ENCODE data around the gene METRNL. TPM values are rescaled to one million over a fixed set of nuclear protein-coding genes. Genes with fewer than 3 reads are reported as not detected.
"Not testable (repeated sequence)": the region's sequence is repeated elsewhere in the genome, so short reads cannot be mapped to it uniquely, and the experiment has no call there.

The METRNL gene
- total RNA-seq, 1 experiment from 2014 or later = 46.2 TPM

GRCh38 chr17:83116783-83117555 lies 37.6 kb downstream of the METRNL start:
- no peak for DNase-seq
- Histone ChIP-seq H3K9me3 (replicated peaks) (no peaks in the 10 kb centered on the region), H3K27me3 (0 out of 2 replicates have a peak, but pooled peaks cover 6% of the 10 kb centered on the region), H3K27ac (no peak overlapping the region), H3K4me1 (no peaks in the 10 kb centered on the region), H3K36me3 (no peaks in the 10 kb centered on the region), H3K4me3 (no peak overlapping the region)

GRCh38 chr17:83117583-83117982 lies 38.2 kb downstream of the METRNL start:
- Histone ChIP-seq H3K4me1 (no peaks in the 10 kb centered on the region), H3K9me3 (replicated peaks) (no peaks in the 10 kb centered on the region), H3K27me3 (0 out of 2 replicates have a peak, but pooled peaks cover 6% of the 10 kb centered on the region)

GRCh38 chr17:83118071-83118841 lies 38.8 kb downstream of the METRNL start:
- H3K36me3 ChIP-seq = no peaks in the 10 kb centered on the region

More at GRCh38 chr17:83117583-83117982, 38.2 kb downstream of the METRNL start:
- H3K36me3 ChIP-seq = no peaks in the 10 kb centered on the region
- H3K27ac ChIP-seq = no peak overlapping the region
- no peak overlapping the region for H3K4me3 ChIP-seq
- no peak for DNase-seq

GRCh38 chr17:83119987-83120864 lies 40.8 kb downstream of the METRNL start:
- no peak for DNase-seq
- Histone ChIP-seq H3K4me1 (no peaks in the 10 kb centered on the region), H3K27me3 (0 out of 2 replicates have a peak, but pooled peaks cover 6% of the 10 kb centered on the region), H3K36me3 (no peaks in the 10 kb centered on the region), H3K4me3 (no peak overlapping the region), H3K27ac (no peak overlapping the region), H3K9me3 (replicated peaks) (no peaks in the 10 kb centered on the region)

More at GRCh38 chr17:83118071-83118841, 38.8 kb downstream of the METRNL start:
- H3K4me1 ChIP-seq = no peaks in the 10 kb centered on the region
- H3K27ac ChIP-seq = no peak overlapping the region
- no peak for DNase-seq
- 0 out of 2 replicates have a peak, but pooled peaks cover 6% of the 10 kb centered on the region for H3K27me3 ChIP-seq
- H3K9me3 ChIP-seq (replicated peaks) = no peaks in the 10 kb centered on the region
- no peak overlapping the region for H3K4me3 ChIP-seq

- not testable (repeated sequence) for H3K27me3 ChIP-seq; H3K4me1 ChIP-seq; H3K9me3 ChIP-seq (replicated peaks); H3K36me3 ChIP-seq; H3K27ac ChIP-seq; DNase-seq; H3K4me3 ChIP-seq
These were observed 42.1 kb downstream of the METRNL start for GRCh38 chr17:83121473-83121872.

- H3K27me3 ChIP-seq = peaks cover 10% of the 10 kb centered on the region; the same call in 1 of the 2 replicates
- H3K4me1 ChIP-seq = peaks cover 3% of the 10 kb centered on the region; the same call in 1 of the 2 replicates
- H3K36me3 ChIP-seq = no peaks in the 10 kb centered on the region
- DNase-seq = no peak
- H3K9me3 ChIP-seq (replicated peaks) = no peaks in the 10 kb centered on the region
- no peak overlapping the region for H3K27ac ChIP-seq
- H3K4me3 ChIP-seq = no peak overlapping the region
These were observed 42.8 kb downstream of the METRNL start for GRCh38 chr17:83121921-83122820.

GRCh38 chr17:83122834-83123233 lies 43.4 kb downstream of the METRNL start:
- DNase-seq = no peak
- peaks cover 3% of the 10 kb centered on the region; the same call in 1 of the 2 replicates for H3K4me1 ChIP-seq
- H3K4me3 ChIP-seq = no peak overlapping the region
- H3K36me3 ChIP-seq = no peaks in the 10 kb centered on the region
- H3K27ac ChIP-seq = no peak overlapping the region
- H3K27me3 ChIP-seq = peaks cover 10% of the 10 kb centered on the region; the same call in 1 of the 2 replicates
- no peaks in the 10 kb centered on the region for H3K9me3 ChIP-seq (replicated peaks)

GRCh38 chr17:83123896-83124801 lies 44.7 kb downstream of the METRNL start:
- no peaks in the 10 kb centered on the region for H3K36me3 ChIP-seq
- H3K4me3 ChIP-seq = no peak overlapping the region
- H3K27ac ChIP-seq = no peak overlapping the region
- DNase-seq = no peak
- peaks cover 10% of the 10 kb centered on the region; the same call in 1 of the 2 replicates for H3K27me3 ChIP-seq
- no peaks in the 10 kb centered on the region for H3K9me3 ChIP-seq (replicated peaks)
- peaks cover 3% of the 10 kb centered on the region; the same call in 1 of the 2 replicates for H3K4me1 ChIP-seq

- Histone ChIP-seq H3K27me3 (peaks cover 10% of the 10 kb centered on the region; the same call in 1 of the 2 replicates), H3K36me3 (no peaks in the 10 kb centered on the region), H3K9me3 (replicated peaks) (no peaks in the 10 kb centered on the region), H3K4me1 (peaks cover 3% of the 10 kb centered on the region; the same call in 1 of the 2 replicates), H3K4me3 (no peak overlapping the region), H3K27ac (no peak overlapping the region)
- DNase-seq = no peak
These were observed 45.6 kb downstream of the METRNL start for GRCh38 chr17:83124871-83125514.

- no peaks in the 10 kb centered on the region for H3K9me3 ChIP-seq (replicated peaks)
- peaks cover 10% of the 10 kb centered on the region; the same call in 1 of the 2 replicates for H3K27me3 ChIP-seq
- no peaks in the 10 kb centered on the region for H3K36me3 ChIP-seq
- no peak overlapping the region for H3K27ac ChIP-seq
- no peak for DNase-seq
- no peak overlapping the region for H3K4me3 ChIP-seq
- peaks cover 3% of the 10 kb centered on the region; the same call in 1 of the 2 replicates for H3K4me1 ChIP-seq
These were observed 46.3 kb downstream of the METRNL start for GRCh38 chr17:83125515-83126274.

- Histone ChIP-seq H3K4me3 (no peak overlapping the region), H3K36me3 (no peaks in the 10 kb centered on the region), H3K27me3 (peaks cover 10% of the 10 kb centered on the region; the same call in 1 of the 2 replicates), H3K4me1 (peaks cover 3% of the 10 kb centered on the region; the same call in 1 of the 2 replicates), H3K9me3 (replicated peaks) (no peaks in the 10 kb centered on the region), H3K27ac (no peak overlapping the region)
- no peak for DNase-seq
These were observed 46.9 kb downstream of the METRNL start for GRCh38 chr17:83126275-83126811.

Measured in SJCRH30 (cell line).